GM19035 (cell line): ENCODE results near the gene LFNG.

Experiments used
- ATAC-seq: cut with Tn5 transposase; IDR thresholded peaks from one replicate; pipeline ENCODE4 v1.9.1; 2021; ENCODE audit not compliant: unreplicated experiment

LFNG gene

DNA sequence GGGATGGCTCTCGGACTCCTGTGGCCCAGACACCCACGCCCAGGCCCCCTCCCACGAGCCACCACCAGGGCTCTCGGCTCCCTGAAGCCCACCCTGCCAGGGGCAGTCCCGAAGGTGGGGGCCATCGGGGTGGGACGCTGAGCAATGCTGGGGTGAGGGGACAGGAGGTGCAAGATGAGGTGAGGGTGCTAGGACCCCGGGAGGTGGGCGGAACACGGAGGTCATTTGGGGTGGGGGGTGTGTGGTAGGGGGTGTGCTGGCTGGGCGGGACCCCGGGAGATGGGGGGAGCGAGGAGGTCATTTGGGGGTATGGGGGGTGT lies 17.0 kb upstream of the LFNG start:
- ATAC-seq = no peak

DNA sequence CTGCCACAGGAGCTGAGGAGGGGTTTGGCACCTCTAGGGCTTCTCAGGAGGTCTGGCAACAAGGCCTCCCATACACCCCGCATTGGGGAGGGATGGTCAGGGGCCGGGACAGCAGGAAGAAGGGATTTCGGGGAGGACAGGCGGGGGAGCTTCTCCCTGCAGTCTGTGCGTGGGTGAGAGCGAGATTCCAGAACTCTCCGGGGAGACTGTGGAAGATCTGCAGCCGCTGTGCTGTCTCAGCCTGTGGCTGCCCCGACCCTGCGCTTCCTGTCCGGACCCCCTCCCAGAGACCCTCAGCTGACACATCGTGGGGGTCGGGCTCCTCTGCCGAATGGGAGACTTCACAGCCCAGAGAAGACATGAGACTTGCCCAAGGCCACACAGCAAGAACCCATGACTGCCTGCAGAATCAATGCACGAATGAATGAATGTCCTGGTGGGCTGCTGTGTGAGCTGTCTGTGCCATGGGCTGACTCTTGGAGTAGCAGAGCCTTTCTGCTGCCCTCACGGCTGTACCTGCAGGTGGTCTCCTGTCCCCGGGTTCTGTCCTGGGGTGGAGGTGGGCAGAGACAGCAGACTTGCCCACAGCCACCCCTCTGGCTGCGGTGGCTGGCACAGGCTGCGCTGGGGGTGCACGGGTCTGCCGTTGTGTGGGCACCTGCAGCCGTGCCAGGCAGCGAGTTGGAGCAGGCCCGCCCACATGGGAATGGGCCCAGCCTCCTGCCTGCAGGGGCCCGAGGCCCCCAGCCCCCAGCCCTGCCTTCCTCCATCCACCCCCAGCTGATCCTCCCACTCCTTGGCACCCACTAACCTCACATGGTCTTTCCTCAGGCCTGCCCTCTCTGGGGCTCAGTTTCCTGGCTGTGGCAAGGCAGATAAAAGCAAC lies 16.3 kb upstream of the LFNG start:
- ATAC-seq = no peak

DNA sequence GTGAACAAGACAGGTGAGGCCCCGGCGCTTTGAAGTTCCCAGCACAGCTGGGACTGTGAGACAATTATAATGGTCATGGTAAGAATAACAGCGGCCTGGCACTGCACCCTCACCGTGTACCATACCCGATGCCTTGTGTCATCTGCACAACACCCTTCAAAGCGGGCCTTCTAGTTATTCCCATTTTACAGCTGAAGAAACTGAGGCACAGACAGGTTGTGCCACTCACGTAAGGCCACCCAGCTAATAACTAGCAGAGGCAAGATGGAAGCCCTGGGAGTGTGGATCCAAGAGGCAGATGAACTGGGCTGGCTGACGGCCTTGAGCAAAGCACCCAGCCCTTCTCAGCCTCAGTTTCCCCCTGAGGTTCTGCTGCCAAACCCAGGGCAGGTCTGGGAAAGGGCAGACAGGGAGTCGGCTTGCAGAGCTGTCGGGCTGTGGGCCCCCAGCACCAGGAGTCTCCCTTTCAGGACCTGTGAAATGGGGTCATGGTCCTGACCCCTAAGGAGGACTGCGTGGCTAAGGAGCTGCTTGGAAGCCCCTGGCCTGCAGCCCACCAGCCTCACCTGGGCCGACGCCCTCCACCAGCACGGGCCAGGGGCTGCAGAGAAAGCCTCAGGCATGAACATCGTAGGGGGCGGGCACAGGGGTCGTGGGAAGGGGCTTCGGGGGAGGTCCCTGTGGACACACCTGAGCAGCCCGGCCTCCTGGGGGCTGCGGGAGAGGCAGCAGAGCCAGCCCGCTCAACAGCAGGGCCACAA lies 15.3 kb upstream of the LFNG start:
- no peak for ATAC-seq

DNA sequence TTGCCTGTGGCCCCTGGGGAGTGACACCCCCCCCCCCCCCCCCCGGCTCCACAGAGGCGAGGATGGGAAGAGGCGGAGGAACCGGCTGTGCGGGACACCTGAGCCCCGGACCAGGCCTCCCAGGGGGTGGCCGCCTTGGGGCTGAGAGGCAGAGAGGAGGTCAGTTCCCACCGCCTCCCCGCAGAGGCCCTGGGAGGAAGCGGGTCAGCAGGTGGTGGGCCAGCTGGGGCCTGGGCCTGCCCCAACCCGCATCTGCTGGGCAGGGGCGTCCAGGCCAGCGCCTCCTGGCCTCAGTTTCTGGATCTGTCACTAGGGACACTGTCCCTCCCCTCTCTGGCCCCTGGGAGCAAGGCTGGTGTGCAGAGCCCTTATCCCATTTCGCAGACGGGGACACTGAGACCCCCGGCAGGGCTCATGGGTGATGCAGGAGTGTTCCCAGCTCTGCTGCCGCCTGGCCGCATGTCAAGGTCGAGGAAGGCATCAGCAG lies 14.6 kb upstream of the LFNG start:
- no peak for ATAC-seq

DNA sequence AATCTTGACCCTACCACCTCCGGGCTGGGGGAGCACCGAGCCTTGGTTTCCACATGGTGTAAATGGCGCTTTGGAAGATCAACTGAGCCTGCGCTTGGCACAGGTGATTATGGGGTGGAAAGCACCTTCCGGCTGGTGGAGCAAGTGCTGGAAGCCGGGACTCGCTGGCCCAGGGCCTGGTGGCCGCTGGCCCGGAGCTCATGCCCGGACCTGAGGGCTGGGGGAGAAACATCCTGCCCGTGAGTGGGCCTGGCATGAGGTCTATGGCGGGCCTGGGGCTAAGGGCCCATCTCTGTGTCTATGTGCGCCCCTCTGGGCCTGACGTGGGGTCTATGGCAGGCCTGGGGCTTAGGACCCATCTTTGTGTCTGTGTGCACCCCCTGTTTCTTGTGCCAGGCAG lies 14.2 kb upstream of the LFNG start:
- no peak for ATAC-seq

DNA sequence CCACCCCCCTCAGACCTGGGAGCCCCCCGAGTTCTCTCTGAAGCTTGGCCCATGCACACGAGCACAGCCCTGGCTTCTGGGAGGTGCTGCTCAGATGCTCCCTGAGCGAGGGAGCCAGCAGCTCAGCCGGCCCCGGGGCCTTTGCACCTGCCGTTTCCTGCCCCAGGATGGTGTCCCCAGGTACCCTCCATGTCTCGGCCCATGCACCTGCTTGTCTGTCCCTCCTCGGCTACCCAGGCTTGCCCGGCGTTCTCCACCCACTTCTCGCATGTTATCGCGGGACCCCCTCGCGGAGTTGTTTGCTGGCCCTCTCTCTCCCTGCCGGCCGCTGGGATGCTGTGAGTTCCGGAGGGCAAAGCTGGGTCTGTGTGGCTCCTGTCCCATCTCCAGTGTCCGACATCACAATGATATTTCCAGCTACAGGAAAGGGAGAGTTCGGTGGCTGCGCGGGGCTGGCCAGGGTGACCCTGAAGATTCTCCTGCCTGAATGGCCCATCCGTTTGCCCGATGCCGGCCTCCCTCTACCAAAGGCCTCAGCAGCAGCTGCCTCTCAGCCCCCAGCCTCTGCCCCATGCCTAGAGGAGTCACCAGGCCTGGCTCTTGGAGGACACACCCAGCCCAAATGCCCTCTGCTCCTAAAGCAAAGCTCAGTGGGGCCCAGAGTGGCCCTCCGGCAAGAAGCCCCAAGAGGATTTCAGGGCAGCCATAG lies 12.2 kb upstream of the LFNG start:
- ATAC-seq = no peak

DNA sequence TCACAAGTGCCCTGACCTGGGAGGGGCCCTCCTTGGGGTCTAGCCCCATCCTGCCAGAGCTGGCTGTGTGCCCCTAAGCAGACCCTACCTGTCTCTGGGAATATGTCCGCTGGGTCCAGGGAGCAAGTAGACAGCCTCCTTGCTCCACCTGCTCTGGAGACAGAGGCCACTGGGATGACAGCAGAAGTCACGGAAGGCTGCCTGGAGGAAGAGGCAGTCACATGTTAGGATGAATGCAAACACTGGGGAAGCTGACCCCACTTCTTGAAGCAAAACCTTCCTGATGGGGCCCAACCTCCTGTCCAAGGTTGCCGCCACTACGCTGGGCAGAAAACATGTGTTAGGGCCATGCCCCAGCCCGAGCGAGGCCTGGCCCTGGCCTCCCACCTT lies 11.7 kb upstream of the LFNG start:
- no peak for ATAC-seq

DNA sequence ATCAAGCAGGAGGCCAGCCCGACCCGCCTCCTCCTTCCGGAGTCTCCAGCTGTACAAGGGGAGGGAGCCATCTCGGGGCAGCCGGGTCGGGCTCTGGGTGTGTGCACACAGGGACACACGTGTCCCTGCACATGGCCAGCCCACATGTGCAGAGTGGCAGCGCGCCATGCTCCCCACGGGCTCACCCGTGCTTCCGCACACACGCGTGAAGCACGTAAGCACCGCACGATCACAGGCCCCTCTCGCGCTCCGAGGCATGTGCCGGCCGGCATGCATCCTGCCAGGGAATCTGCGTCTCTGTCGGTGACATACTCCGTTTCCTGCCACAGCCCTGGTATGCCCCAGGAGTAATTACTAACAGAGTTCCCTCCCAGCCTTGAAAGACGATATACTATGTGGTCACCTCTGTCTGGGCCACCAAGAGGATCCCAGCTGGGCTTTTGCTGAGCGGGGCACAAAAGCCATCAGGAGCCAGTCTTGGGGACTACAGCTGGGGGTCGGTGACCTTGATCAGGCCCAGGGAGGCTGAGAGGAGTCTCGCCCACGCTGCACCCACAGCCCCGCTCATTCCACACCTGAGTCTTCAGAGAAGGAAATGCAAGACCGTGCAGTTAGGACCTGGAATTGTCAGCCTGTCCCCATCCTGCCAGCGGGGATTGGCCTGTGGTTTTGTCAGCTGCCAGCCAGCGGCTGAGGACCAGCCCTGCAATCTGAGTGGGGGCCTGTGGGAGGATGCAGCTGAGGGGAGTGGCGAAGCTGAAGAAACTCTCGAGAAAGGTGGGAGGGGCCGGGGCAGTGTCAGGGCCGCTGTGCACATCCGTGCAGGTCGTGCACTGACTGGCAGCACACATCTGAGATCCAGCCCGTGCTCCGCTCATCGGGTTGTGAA lies 11.0 kb upstream of the LFNG start:
- no peak for ATAC-seq

DNA sequence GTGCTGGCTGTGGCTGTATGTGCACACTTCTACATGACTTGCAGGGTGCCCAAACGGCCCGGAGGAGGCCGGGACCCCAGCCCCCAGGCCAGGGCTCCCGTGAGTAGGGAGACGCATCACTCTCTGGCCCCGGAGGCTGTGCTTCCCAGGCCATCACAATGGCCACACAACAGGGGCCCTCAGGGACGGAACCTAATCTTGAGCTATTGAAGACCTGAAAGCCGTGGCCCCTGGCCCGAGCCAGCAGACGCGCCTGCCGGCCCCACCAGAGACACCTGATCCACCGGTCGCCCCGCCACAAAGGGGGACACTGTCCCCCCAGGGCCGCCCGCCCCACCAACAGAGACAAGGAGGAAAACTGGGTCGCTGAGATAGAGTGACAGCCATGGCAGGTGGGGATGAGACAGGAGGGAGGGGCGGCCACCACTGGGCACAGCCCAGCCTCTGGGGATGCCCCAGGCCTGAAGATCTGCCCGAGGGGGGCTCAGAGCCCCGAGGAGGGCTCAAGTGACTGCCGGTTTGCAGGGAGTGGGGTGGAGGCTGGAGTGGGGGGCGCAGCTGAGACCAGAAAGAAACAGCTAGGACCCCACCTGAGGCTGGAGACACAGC lies 10.2 kb upstream of the LFNG start:
- no peak for ATAC-seq

DNA sequence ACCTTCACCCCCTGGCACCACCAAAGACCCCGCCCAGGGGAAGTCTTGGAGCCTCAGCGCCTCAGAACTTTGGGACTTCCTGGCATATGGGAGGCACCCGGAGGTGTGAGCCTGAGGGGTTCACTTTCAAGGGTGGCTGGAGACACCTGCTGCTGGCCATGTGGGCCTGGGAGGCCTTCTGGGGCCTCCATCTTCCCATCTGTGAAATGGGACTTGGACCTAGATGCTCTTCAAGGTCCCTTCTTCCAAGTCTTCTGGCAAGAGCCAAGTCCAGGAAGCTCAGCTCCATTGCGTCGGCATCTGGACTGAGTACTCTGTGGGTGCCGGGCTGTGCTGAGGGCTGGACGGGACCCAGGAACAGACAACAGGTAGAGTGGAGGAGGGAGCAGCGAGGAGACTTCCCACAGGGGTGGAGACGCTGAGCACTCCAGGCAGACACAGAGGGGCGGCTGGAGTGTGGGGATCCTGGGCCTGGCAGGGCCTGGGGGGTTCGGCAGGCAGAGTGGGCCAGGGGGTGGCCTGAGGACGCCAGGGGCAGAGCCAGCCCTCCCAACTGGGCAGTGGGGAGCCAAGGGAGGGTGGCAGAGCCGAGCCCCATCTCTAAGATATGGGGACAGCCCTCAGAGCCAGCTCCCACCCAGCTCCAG lies 9.3 kb upstream of the LFNG start:
- no peak for ATAC-seq

DNA sequence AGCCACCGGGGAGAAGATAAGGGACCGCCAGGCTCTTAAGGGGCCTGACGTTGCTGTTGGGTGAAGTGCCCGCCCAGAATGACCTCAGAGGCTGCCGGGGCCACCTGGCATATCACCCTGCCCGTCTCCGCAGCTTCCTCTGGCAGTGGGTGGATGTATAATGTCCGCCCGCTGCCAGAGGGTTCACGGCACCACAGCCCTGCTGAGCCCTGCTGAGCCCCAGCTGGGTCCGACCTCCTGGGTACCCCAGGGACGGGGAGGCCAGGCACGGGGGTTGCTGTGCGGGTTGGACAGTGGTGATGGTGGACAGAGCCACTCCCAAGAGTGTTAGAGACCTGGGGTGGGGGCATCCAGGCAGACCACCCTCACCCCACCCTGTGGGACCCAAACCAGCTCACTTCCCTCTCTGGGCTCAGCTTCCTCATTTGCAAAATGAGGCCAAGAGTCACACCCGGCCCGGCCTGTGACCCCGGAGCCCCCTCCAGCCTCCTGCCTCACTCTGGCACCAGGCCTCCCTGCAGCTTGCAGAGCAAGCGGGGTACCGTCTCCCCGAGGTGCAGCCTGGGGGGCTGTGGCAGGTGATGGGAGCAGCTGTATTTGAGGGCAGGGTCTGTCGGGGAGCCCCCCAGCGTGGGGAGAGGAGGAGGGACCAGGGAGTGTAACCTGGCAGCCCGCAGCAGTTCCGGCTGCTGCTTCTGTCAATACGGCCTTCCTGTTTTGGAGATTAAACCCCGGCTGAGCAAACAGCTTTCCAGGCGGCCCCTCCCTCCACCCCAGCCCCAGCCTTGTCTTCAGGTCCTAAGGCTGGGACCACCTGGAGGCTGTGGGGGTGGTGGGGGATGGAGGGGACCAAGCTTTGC lies 8.4 kb upstream of the LFNG start:
- ATAC-seq = no peak

DNA sequence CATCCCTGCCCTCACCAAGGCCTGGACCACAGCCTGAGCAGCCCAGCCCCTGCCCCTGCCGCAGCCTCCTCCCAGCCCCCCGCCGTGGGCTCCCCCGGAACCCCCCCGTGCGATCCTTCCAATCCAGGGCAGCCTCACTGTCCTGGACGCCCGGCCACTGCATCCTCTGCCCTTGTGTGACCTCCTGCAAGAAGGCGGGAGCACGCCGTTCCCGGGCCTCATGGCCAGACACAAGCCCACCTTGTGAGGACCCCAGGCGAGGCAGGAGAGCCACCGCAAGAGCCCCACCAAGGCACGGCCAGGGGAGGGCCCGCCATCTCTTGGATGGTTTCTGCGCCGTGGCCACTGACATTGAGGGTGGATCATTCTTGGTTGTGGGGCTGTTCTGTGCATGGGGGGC lies 7.8 kb upstream of the LFNG start:
- ATAC-seq = no peak

DNA sequence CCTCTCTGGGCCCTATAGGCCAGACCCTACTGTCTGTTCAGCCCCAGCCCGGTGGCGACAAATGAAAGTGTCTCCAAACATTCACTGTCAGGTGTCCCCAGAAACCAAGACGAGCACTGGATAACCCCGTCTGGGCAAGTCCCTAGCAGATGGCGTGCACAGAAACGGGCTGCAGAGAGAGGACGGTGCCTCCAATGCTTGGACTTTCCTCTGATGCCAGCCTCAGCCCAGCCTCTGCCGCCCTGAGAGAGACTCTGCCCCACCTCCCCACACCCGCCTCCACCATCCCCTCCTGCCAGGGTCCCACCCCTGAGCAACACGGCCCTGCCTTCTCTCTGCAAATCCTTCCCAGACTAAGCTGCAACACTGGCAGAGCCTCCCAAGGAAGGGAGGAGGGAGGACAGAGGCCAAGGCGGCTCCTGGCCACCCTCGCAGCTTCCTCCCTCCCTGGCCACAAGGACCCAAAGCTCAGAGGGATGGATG lies 7.4 kb upstream of the LFNG start:
- ATAC-seq = no peak

DNA sequence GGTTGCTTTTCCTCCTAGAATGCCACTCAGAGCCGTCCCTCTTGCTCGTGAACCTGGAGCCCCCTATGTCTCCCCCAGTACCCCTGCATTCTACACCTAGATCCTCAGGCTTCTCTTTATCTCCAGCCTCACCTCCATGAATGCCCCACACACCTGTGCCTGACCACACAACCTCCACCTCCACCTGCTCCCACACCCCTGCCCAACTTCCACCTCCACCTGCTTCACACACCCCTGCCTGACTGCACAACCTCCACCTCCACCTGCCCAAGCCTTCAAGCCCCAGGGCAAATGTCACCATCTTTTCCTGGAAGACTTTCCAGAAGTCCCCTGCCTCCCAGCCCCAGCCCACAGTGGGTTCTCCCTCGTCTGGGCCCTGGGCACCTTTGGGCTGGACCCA lies 6.9 kb upstream of the LFNG start:
- ATAC-seq = no peak

DNA sequence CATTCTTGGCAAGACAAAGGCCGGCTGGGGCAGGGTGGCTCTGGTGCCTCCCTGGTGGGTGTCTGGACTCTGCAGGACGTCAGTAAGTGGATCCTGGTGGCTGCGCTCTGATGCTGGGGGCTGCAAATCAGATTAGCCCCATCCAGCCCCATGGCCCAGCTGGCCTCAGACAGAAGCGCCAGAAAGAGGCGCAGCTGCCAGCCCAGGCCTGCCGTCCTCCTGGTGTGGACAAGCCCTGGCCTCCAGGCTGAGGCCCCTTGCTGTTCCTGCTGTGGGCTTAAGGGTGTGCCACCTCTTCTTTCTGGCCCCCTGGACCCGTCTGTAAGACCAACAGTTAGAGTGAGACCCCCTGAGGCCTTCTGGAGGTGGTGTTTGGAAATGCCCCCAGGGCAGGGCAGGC lies 5.9 kb upstream of the LFNG start:
- ATAC-seq = no peak

DNA sequence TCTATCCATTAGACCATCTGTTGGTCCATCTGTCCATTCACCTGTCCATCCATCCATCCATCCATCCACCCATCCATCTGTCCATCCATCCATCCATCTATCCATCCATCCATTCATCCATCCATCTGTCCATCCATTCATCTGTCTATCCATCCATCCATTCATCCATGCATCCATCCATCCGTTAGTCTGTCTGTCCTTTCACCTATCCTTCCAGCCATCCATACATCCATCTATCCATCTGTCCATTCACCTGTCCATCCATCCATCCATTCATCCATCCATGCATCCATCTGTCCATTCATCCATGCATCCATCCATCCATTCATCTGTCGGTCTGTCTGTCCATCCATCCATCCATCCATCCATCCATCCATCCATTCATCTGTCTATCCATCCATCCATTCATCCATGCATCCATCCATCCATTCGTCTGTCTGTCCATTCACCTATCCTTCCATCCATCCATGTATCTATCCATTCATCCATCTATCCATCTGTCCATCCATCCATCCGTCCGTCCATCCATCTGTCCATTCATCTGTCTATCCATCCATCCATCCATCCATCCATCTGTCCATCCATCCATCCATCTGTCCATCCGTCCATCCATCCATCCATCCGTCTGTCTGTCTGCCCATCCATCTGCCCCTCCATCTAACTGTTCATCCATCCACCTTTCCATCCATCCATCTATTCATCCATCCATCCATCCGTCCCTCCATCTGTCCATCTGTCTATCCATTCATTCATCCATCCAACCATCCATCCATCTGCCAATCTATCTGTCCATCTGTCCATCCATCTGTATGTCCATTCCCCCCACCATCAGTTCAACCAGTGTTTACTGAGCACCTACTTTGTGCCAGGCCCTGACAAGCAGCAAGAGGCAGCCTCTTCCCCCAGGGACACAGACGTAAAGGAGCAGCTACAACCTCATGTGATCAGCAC lies 4.8 kb upstream of the LFNG start:
- no peak for ATAC-seq

DNA sequence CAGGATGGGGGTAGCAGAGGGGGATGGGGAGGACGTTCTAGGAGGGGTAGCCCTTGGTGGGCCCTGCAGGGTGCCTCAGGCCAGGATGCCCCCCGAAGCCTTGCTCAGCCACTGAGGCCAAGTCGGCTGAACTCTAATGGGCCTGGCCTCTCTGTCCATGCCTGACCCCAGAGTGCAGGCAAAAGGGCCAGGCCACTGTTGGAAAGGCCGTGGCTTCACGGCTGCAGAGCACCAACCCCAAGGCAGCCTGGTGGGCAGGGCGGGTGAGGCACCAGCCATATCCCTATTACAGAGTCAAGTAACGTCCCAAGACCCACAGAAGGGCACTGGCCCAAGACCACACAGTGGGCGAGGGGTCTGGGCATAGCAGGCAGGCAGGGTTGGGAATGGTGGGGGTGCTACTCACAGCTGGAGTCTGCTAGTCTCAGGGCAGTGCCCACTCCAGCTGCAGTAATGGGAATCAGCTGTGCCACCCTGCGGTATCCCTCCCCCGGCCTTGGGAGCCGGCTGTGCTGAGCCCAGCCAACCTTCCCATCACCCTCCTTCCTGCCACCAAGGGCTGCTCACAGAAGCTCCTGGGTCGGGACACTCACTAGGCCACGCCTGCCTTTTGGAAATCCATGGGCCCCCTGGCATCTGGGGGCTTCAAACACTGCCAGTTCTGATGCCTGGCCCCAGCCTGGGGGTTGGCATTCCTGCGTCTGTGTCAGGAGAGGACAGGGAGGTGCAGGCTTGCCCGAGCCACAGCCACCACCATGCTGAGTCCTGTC lies 4.0 kb upstream of the LFNG start:
- no peak for ATAC-seq
